Bronchial epithelial cell (primary cell): Measurements from ENCODE around the gene SEMA6A. TPM values are rescaled to one million over a fixed set of nuclear protein-coding genes. Genes with fewer than 3 reads are reported as not detected.

ENCODE experiments used
- DNase-seq: peaks from one replicate; pipeline ENCODE4 v3.0.0-alpha.2; 2010; ENCODE audit warnings: low read depth
- FAIRE-seq: peaks from 2 replicates; lab custom pipeline; 2011; peaks lifted over from hg19 to GRCh38; lab: Jason Lieb, UNC
- H3K27me3 ChIP-seq: 2 replicates; pipeline ENCODE4 v1.5.1; 2011; ENCODE audit warnings: low read length; ENCODE audit not compliant: control insufficient read depth, insufficient read depth
- H3K36me3 ChIP-seq: 2 replicates; pipeline ENCODE4 v1.5.1; 2011; ENCODE audit warnings: low read length; ENCODE audit not compliant: control insufficient read depth, insufficient read depth
- H3K4me3 ChIP-seq: 2 replicates; pipeline ENCODE4 v1.5.1; 2011; ENCODE audit warnings: mild to moderate bottlenecking, low read depth, low read length, control low read depth
- CTCF ChIP-seq: IDR thresholded peaks from 2 replicates; pipeline ENCODE4 v1.5.1; 2011; ENCODE audit warnings: mild to moderate bottlenecking, moderate library complexity, low read length, control low read depth, inconsistent platforms; ENCODE audit not compliant: insufficient read depth, severe bottlenecking
- total RNA-seq: library from RNA; depleted of rRNA; stranded (reverse); fragments of >200 nt; gene quantifications from 2 replicates; pipeline ENCODE4 v1.2.1, GENCODE V29; 2014

Gene SEMA6A
- total RNA-seq, 1 donor from 2014 or later: 0.53 TPM

DNA sequence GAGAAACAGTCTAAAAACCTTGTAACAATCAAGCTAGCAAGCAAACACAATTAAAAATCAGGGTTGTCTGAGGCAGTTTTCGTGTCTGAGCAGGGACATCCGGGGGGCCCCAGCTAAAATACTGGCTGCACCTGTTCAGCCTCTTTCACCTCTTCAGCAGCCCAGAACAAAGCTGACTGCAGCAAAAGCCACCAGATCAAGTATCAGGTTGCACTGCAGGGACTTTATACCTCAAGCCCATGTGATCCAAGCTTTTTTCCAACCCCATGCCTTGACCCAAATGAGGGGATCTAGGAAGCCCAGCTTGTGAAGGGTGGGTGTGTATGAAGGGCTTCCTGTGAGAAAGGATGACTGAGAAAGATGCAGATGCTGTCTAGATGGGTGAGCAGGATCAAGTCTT lies 133.4 kb downstream of the SEMA6A start:
- Histone ChIP-seq H3K27me3 (no peaks in the 10 kb centered on the region), H3K36me3 (no peaks in the 10 kb centered on the region), H3K4me3 (no peak overlapping the region)
- no peak for DNase-seq
- no peak for FAIRE-seq
- TF ChIP-seq CTCF: no peak

GRCh38 chr5:116440457-116441001 lies 134.1 kb downstream of the SEMA6A start:
- FAIRE-seq (peak; percentile 52), DNase-seq (no peak)
- TF ChIP-seq CTCF: no peak
- Histone ChIP-seq H3K36me3 (no peaks in the 10 kb centered on the region), H3K4me3 (no peak overlapping the region), H3K27me3 (no peaks in the 10 kb centered on the region)

DNA sequence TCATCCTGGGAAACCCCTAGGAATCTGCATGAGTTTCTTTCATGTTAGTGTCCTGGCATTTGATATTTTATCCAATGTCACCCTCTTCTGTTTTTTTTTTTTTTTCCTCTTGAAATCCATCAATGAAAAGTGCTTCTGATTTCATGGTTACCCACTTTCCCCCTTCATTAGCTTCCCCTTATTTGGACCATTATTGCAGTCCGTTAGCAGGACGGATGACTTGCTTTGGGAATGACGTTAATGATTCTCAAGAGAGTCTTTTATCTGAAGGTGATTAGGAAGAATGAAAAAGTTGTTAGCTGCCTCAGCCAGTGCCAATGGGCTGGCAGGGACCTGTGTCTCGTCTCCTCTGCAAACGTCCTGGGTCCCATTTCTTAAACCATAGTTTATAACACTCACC lies 134.7 kb downstream of the SEMA6A start:
- no peak for TF ChIP-seq CTCF
- no peak for DNase-seq
- no peak for FAIRE-seq
- H3K4me3 ChIP-seq: no peak overlapping the region
- no peaks in the 10 kb centered on the region for H3K27me3 ChIP-seq
- no peaks in the 10 kb centered on the region for H3K36me3 ChIP-seq

GRCh38 chr5:116438979-116439554 lies 135.6 kb downstream of the SEMA6A start:
- Histone ChIP-seq H3K36me3 (no peaks in the 10 kb centered on the region), H3K4me3 (no peak overlapping the region), H3K27me3 (no peaks in the 10 kb centered on the region)
- no peak for TF ChIP-seq CTCF
- DNase-seq: no peak
- FAIRE-seq: no peak

GRCh38 chr5:116437922-116438578 lies 136.6 kb downstream of the SEMA6A start:
- H3K27me3 ChIP-seq: no peaks in the 10 kb centered on the region
- H3K4me3 ChIP-seq: no peak overlapping the region
- no peaks in the 10 kb centered on the region for H3K36me3 ChIP-seq
- FAIRE-seq (no peak), DNase-seq (no peak)
- no peak for TF ChIP-seq CTCF
